SK-N-MC (cell line): ENCODE measurements around the gene ARSG.

Experiments used
- EZH2 ChIP-seq: fragments of 200-600 bp; sonication (generic); IDR thresholded peaks from one replicate; pipeline ENCODE4 v1.6.1; 2017; ENCODE audit warnings: antibody characterized with exemption
- FOXP2 ChIP-seq: optimal IDR thresholded peaks from 2 replicates; pipeline ENCODE3; 2011; ENCODE audit warnings: mild to moderate bottlenecking, moderate library complexity; ENCODE audit not compliant: insufficient read depth; ENCODE audit errors: extremely low read length, control extremely low read depth
- POLR2AphosphoS5 ChIP-seq: IDR thresholded peaks from 2 replicates; pipeline ENCODE4 v1.6.1; 2012; ENCODE audit warnings: mild to moderate bottlenecking, low read depth, low read length, borderline replicate concordance

DNA sequence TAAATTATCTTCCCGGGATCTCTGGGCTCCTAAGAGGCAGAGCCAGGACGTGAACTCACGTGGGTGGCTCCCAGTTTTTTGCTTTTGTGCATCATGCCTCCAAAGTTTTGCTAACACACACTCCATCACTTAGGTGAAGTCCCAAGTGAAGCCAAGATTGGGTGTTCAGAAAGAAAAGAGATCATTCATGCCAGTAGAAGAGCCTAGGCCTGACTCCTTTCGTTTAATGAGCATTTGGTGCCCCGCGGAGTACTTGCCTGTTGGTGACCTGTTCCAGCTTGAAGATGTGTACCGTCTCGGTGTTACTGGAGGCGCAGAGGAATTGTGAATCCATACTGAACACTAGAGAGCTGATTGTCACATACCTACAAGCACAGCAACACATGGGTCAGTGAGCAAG lies 141.9 kb downstream of the ARSG start:
- no peak for TF ChIP-seq EZH2
- no peak for TF ChIP-seq POLR2AphosphoS5
- TF ChIP-seq FOXP2 = no peak
